Testis (tissue), 2 donors: ENCODE data around the gene OR52E4.

Experiments
- CTCF ChIP-seq, 3 experiments: fragments of 450-650 bp in 2 of 3; fragments of 200-600 bp in 1 of 3; sonication (generic) in 1 of 3; IDR thresholded peaks; one replicate each; pipeline ENCODE4 v1.5.1; 2016 to 2019; ENCODE audit warnings: antibody characterized with exemption in 3 of 3, mild to moderate bottlenecking in 2 of 3, moderate library complexity in 1 of 3
- POLR2A ChIP-seq: fragments of 450-650 bp; IDR thresholded peaks from one replicate; pipeline ENCODE4 v1.6.1; 2017; ENCODE audit warnings: antibody characterized with exemption, mild to moderate bottlenecking, moderate library complexity

- TF ChIP-seq CTCF (IDR thresholded peaks at IDR 0.05) (no peak), POLR2A (no peak)
Measured at GRCh38 chr11:5881756-5882155, 1.3 kb downstream of the OR52E4 start.
